B cell (primary cell): Measurements from ENCODE around the gene RAB6A. TPM values are rescaled to one million over a fixed set of nuclear protein-coding genes. Genes with fewer than 3 reads are reported as not detected.
"Not testable (repeated sequence)": the region's sequence is repeated elsewhere in the genome, so short reads cannot be mapped to it uniquely, and the experiment has no call there.

Source experiments
- ATAC-seq: fragments of 200-7000 bp; cut with Tn5 transposase; one replicate; pipeline ENCODE4 v1.10.0; 2021; ENCODE audit warnings: low read depth, mild to moderate bottlenecking, moderate number of reproducible peaks, moderate library complexity
- CTCF ChIA-PET: fragments of 350-600 bp; sonication (Branson Sonifier 250); formaldehyde crosslinking; loops from one replicate; lab custom pipeline; 2021; ENCODE audit warnings: antibody characterized with exemption, inconsistent platforms; lab: Charles Lee
- POLR2A ChIA-PET: fragments of 350-600 bp; sonication (Branson Sonifier 250); formaldehyde crosslinking; loops from one replicate; lab custom pipeline; 2021; ENCODE audit warnings: antibody characterized with exemption; lab: Charles Lee
- DNase-seq: peaks from one replicate; pipeline ENCODE4 v3.0.0; 2013
- H2AFZ ChIP-seq: 2 replicates; pipeline ENCODE4 v1.6.1; 2012; ENCODE audit warnings: mild to moderate bottlenecking, low read depth, low read length; ENCODE audit not compliant: insufficient read depth, poor library complexity, severe bottlenecking
- H3K27ac ChIP-seq, 2 donors: 1 replicate in 1 of 2; 2 replicates in 1 of 2; pipeline ENCODE4 v1.5.1; 2012 to 2013; ENCODE audit warnings: low read length in 2 of 2, mild to moderate bottlenecking in 2 of 2, moderate library complexity in 1 of 2
- H3K27me3 ChIP-seq, 4 experiments: fragments of 200-600 bp in 1 of 4; sonication (generic) in 1 of 4; replicated peaks in 1 of 4; 1 replicate in 2 of 4; 2 replicates in 2 of 4; pipeline versions ENCODE4 v1.6.1 to v1.7.0; 2013 to 2016; ENCODE audit warnings: low read length in 3 of 4, mild to moderate bottlenecking in 2 of 4, mixed read lengths in 1 of 4, moderate library complexity in 1 of 4; ENCODE audit not compliant: insufficient read depth in 4 of 4, control insufficient read depth in 3 of 4; ENCODE audit errors: control extremely low read depth in 1 of 4
- H3K36me3 ChIP-seq, 2 experiments: replicated peaks in 1 of 2; 1 replicate in 1 of 2; 2 replicates in 1 of 2; pipeline versions ENCODE4 v1.6.1 to v1.7.1; 2013; ENCODE audit warnings: low read length in 1 of 2; ENCODE audit not compliant: insufficient read depth in 2 of 2, control insufficient read depth in 1 of 2; ENCODE audit errors: control extremely low read depth in 1 of 2, extremely low read depth in 1 of 2
- H3K4me1 ChIP-seq, 2 donors: fragments of 200-600 bp in 1 of 2; sonication (generic) in 1 of 2; 1 replicate in 1 of 2; 2 replicates in 1 of 2; pipeline versions ENCODE4 v1.5.1 to v1.6.1; 2013 to 2017; ENCODE audit warnings: low read length in 2 of 2; ENCODE audit not compliant: control insufficient read depth in 2 of 2, insufficient read depth in 2 of 2
- H3K4me2 ChIP-seq: replicated peaks from 2 replicates; pipeline ENCODE3; 2012; ENCODE audit warnings: mild to moderate bottlenecking, low read depth, low read length; ENCODE audit not compliant: poor library complexity, severe bottlenecking
- H3K4me3 ChIP-seq, 5 experiments: fragments of 200-600 bp in 1 of 5; sonication (generic) in 1 of 5; 1 replicate in 3 of 5; 2 replicates in 2 of 5; pipeline versions ENCODE4 v1.5.1 to v1.7.0; 2011 to 2016; ENCODE audit warnings: low read length in 4 of 5, mild to moderate bottlenecking in 4 of 5, low read depth in 2 of 5, control low read depth in 1 of 5, moderate library complexity in 1 of 5; ENCODE audit not compliant: insufficient read depth in 1 of 5; ENCODE audit errors: control extremely low read depth in 1 of 5, extremely low read depth in 1 of 5
- H3K79me2 ChIP-seq: fragments of 200-600 bp; sonication (generic); one replicate; pipeline ENCODE4 v1.6.0; 2016; ENCODE audit warnings: low read length; ENCODE audit not compliant: control insufficient read depth, insufficient read depth
- H3K9ac ChIP-seq: fragments of 200-600 bp; sonication (generic); 2 replicates; pipeline ENCODE4 v1.6.1; 2017; ENCODE audit warnings: mild to moderate bottlenecking, low read length, moderate library complexity
- H3K9me3 ChIP-seq, 3 donors: one replicate each; pipeline versions ENCODE4 v1.6.1 to v1.7.1; 2013; ENCODE audit warnings: low read length in 2 of 3; ENCODE audit not compliant: control insufficient read depth in 2 of 3, insufficient read depth in 1 of 3; ENCODE audit errors: control extremely low read depth in 1 of 3
- H4K20me1 ChIP-seq: 2 replicates; pipeline ENCODE4 v1.6.0; 2012; ENCODE audit warnings: mild to moderate bottlenecking, low read length; ENCODE audit not compliant: insufficient read depth, control insufficient read depth, poor library complexity, severe bottlenecking
- H3K27ac Mint-ChIP-seq: one replicate; pipeline ENCODE4 v1.8.0; 2021; ENCODE audit warnings: mixed read lengths
- H3K27me3 Mint-ChIP-seq: one replicate; pipeline ENCODE4 v1.8.0; 2021; ENCODE audit warnings: mixed read lengths
- H3K4me1 Mint-ChIP-seq: one replicate; pipeline ENCODE4 v1.8.0; 2021; ENCODE audit warnings: mixed read lengths
- H3K4me3 Mint-ChIP-seq: one replicate; pipeline ENCODE4 v1.8.0; 2021; ENCODE audit warnings: mixed read lengths
- H3K9me3 Mint-ChIP-seq: one replicate; pipeline ENCODE4 v1.8.0; 2022; ENCODE audit warnings: mixed read lengths; ENCODE audit not compliant: insufficient read depth
- EZH2 ChIP-seq: IDR thresholded peaks from 2 replicates; pipeline ENCODE4 v1.6.1; 2012; ENCODE audit warnings: borderline replicate concordance, low read depth, mild to moderate bottlenecking, moderate library complexity, low read length; ENCODE audit not compliant: insufficient read depth, poor library complexity, severe bottlenecking
- WGBS: methylation state at CpG from one replicate; pipeline ENCODE4 v1.1.5; 2013; ENCODE audit warnings: missing lambda C conversion rate; ENCODE audit not compliant: insufficient coverage; 5-methylcytosine and 5-hydroxymethylcytosine counted together
- intact Hi-C: fragments of 100-400 bp; cut with micrococcal nuclease; formaldehyde crosslinking; loops from one replicate; pipeline ENCODE4 v1.10.0; 2022
- polyA plus RNA-seq: library from polyadenylated mRNA; depleted of rRNA; stranded (reverse); fragments of >200 nt; gene quantifications from 2 replicates; pipeline ENCODE4 v1.2.3, GENCODE V29; 2012
- total RNA-seq, 2 donors: library from RNA; stranded (reverse); fragments of 120-200 nt in 1 of 2; gene quantifications; 1 replicate in 1 of 2; 2 replicates in 1 of 2; pipeline versions ENCODE4 v1.2.3 to v1.2.4, GENCODE V29; 2013 to 2022
- TF ChIP-seq, protein P1 (sequence below): fragments of 200-600 bp; IDR thresholded peaks from one replicate; pipeline ENCODE4 v1.8.0; 2022; ENCODE audit warnings: antibody characterized with exemption, mild to moderate bottlenecking

The RAB6A gene
- total and polyA plus RNA-seq, 2 donors (not counting 1 experiment from before 2014, with no cell fraction given), result 17.2 to 70.5 TPM

DNA sequence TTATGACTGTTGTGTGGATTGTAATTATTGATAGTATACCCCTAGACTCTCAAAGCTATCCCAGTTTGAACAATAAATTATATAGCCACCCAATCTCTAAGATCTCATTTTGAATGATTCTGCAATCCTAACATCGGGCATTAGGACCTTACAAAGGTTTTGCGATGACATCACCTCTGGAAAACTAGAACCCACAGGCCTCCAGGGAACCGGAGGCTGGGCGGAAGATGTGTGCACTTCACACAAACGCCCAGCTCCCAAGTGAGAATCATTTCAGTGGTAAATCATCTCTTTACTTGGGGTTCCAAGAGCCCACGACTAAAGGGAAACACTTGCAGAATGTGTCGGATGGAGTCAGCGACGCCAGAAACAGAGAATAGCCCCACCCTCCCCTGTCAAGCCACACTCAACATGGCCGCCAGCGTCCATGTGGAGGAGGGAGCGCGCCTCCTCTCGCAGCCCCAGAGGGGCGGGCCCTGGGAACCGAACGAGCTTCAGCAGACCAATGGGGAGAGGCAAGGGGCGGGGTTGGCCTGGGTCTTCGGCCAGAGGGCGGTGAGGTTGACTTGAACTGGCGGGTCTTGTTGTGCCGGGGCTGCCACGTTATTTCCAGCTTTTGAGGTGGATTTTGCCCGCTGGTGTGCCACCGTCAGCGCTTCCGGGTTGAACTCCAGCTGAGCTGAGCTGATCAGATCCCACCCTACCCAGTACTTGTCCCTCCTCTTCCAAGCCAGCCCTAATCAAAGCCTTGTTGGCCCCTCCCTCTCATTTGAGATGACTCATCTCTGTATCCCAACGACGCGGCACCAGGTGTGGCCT, 18.4 kb upstream of the RAB6A start:
- POLR2A ChIA-PET, result interaction anchor here (0.9 to 3.0 kb wide), 4 partner anchors 8 to 1169 kb away, joined by 3 to 53 read pairs (median 6); partner anchors contain the start of genes FAM168A, MRPL48, RAB6A and XRRA1
- no peaks in the 10 kb centered on the region for H3K79me2 ChIP-seq
- WGBS, result under 1% methylated on average over 26 of the region's 30 CpGs
- H3K4me1 Mint-ChIP-seq, result peaks cover 10% of the 10 kb centered on the region
- H3K27ac Mint-ChIP-seq, result peak overlapping the region; percentile 99
- H3K4me1 ChIP-seq, result peaks cover 6 to 7% of the 10 kb centered on the region in 2 donors
- H3K27ac ChIP-seq, result peak overlapping the region; percentile 90 to 96
- peak; percentile 97 for DNase-seq
- CTCF ChIA-PET, result interaction anchor here (1.1 to 2.4 kb wide), 4 partner anchors 9 to 1348 kb away, joined by 3 to 20 read pairs (median 14); partner anchors contain the start of genes MRPL48 and RAB6A
- intact Hi-C loops, result loop anchor here (1.0 to 10.0 kb wide), 5 partner anchors 9 to 813 kb away; partner anchors contain the start of genes COA4, LIPT2, PAAF1 and POLD3
- H3K9me3 ChIP-seq, result no peaks in the 10 kb centered on the region
- peak overlapping the region; percentile 73 for H3K9ac ChIP-seq
- peak; percentile 99 for ATAC-seq
- no peaks in the 10 kb centered on the region for H3K36me3 ChIP-seq
- peak overlapping the region; percentile 99 for H2AFZ ChIP-seq
- H3K27me3 ChIP-seq, result no peaks in the 10 kb centered on the region
- no peaks in the 10 kb centered on the region for H3K9me3 Mint-ChIP-seq
- peaks cover 3% of the 10 kb centered on the region for H3K27me3 Mint-ChIP-seq
- H3K4me3 ChIP-seq, result peak overlapping the region; percentile 54 to 87 (median 79)
- no peaks in the 10 kb centered on the region for H4K20me1 ChIP-seq
- peak overlapping the region; percentile 87 for H3K4me2 ChIP-seq
- TF ChIP-seq, protein P1, sequence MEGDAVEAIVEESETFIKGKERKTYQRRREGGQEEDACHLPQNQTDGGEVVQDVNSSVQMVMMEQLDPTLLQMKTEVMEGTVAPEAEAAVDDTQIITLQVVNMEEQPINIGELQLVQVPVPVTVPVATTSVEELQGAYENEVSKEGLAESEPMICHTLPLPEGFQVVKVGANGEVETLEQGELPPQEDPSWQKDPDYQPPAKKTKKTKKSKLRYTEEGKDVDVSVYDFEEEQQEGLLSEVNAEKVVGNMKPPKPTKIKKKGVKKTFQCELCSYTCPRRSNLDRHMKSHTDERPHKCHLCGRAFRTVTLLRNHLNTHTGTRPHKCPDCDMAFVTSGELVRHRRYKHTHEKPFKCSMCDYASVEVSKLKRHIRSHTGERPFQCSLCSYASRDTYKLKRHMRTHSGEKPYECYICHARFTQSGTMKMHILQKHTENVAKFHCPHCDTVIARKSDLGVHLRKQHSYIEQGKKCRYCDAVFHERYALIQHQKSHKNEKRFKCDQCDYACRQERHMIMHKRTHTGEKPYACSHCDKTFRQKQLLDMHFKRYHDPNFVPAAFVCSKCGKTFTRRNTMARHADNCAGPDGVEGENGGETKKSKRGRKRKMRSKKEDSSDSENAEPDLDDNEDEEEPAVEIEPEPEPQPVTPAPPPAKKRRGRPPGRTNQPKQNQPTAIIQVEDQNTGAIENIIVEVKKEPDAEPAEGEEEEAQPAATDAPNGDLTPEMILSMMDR, result no peak
- TF ChIP-seq EZH2, result no peak
- peak overlapping the region; percentile 99 for H3K4me3 Mint-ChIP-seq

DNA sequence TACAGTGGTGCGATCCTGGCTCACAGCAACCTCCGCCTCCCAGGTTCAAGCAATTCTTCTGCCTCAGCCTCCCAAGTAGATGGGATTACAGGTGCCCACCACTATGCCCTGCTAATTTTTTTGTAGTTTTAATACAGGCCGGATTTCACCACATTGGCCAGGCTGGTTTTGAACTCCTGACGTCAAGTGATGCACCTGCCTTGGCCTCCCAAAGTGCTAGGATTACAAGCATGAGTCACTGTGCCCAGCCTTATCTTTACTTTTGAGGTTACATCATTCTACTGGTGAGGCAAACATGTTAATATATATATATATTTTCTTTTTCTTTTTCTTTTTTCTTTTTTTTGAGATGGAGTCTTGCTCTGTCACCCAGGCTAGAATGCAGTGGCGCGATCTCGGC, 9.9 kb upstream of the RAB6A start:
- H3K9ac ChIP-seq, H3K4me1 Mint-ChIP-seq, H3K4me2 ChIP-seq, CTCF ChIA-PET, H3K9me3 Mint-ChIP-seq, H2AFZ ChIP-seq, H3K27ac Mint-ChIP-seq, H3K79me2 ChIP-seq, DNase-seq, H3K4me3 Mint-ChIP-seq, H3K4me1 ChIP-seq, H3K36me3 ChIP-seq, H3K27me3 ChIP-seq, H4K20me1 ChIP-seq, POLR2A ChIA-PET, H3K27ac ChIP-seq, H3K4me3 ChIP-seq, H3K9me3 ChIP-seq, ATAC-seq: not testable (repeated sequence)
- peaks cover 10% of the 10 kb centered on the region for H3K27me3 Mint-ChIP-seq
- intact Hi-C loops, result loop anchor here (10.0 kb wide), 1 partner anchor 724 kb away; the partner anchor contains the start of gene LIPT2
- WGBS, result 100% methylated on average over 4 of the region's 7 CpGs
